Measurements from ENCODE around the gene P2RY1.
"Not testable (repeated sequence)": the region's sequence is repeated elsewhere in the genome, so short reads cannot be mapped to it uniquely, and the experiment has no call there.

DNA sequence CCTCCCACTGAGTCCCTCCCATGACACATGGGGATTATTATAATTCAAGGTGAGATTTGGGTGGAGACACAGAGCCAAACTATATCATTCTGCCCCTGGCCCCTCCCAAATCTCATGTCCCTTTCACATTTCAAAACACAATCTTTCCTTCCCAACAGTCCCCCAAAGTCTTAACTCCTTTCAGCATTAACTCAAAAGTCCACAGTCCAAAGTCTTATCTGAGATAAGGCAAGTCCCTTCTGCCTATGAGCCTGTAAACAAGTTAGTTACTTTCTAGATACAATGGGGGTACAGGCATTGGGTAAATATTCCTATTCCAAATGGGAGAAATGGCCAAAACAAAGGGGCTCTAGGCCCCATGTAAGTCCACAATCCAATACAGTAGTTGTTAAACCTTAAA, 38.4 kb downstream of the P2RY1 start:
- TF ChIP-seq EZH2 (IDR thresholded peaks at IDR 0.05; ENCODE audit: low read length): not testable (repeated sequence)
- TF ChIP-seq, protein P1, sequence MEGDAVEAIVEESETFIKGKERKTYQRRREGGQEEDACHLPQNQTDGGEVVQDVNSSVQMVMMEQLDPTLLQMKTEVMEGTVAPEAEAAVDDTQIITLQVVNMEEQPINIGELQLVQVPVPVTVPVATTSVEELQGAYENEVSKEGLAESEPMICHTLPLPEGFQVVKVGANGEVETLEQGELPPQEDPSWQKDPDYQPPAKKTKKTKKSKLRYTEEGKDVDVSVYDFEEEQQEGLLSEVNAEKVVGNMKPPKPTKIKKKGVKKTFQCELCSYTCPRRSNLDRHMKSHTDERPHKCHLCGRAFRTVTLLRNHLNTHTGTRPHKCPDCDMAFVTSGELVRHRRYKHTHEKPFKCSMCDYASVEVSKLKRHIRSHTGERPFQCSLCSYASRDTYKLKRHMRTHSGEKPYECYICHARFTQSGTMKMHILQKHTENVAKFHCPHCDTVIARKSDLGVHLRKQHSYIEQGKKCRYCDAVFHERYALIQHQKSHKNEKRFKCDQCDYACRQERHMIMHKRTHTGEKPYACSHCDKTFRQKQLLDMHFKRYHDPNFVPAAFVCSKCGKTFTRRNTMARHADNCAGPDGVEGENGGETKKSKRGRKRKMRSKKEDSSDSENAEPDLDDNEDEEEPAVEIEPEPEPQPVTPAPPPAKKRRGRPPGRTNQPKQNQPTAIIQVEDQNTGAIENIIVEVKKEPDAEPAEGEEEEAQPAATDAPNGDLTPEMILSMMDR (optimal IDR thresholded peaks at IDR 0.05 in 1 of 3, IDR thresholded peaks at IDR 0.05 in 1 of 3, conservative IDR thresholded peaks at IDR 0.05 in 1 of 3; ENCODE audit: extremely low read depth in 1 of 3, insufficient read depth in 2 of 3, low read length in 3 of 3): not testable (repeated sequence)
